ELF-1 (cell line): ENCODE data around the gene MCTP2.

Source experiments
- DNase-seq: peaks from one replicate; pipeline ENCODE4 v3.0.0-alpha.2; 2016; ENCODE audit warnings: low read depth, low spot score

The MCTP2 gene

GRCh38 chr15:94387849-94388441, 156.6 kb downstream of the MCTP2 start:
- no peak for DNase-seq

GRCh38 chr15:94395640-94396039, 164.3 kb downstream of the MCTP2 start:
- DNase-seq, result no peak

DNA sequence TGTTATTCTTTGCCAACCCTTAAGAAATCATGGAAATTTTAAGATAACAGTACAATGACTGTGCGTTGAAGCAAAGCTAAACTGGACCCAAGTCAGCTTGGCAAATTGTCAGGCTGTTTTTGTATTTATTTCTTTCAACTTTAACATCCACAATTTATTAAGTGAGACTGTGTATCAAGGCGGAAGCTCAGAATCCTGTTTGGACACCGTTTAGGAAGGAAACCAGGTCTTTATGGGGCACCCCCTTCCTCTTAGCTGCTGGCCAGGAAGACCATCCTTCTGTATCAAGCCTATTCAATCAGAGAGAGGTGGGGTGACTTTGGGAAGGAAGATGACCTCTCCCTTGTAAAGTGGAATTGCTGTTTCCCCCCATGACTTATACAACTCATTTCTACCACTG, 166.0 kb downstream of the MCTP2 start:
- DNase-seq, result no peak

GRCh38 chr15:94398001-94398400, 166.6 kb downstream of the MCTP2 start:
- DNase-seq, result no peak

- DNase-seq, result no peak
These were observed 169.4 kb downstream of the MCTP2 start for GRCh38 chr15:94400526-94401298.

DNA sequence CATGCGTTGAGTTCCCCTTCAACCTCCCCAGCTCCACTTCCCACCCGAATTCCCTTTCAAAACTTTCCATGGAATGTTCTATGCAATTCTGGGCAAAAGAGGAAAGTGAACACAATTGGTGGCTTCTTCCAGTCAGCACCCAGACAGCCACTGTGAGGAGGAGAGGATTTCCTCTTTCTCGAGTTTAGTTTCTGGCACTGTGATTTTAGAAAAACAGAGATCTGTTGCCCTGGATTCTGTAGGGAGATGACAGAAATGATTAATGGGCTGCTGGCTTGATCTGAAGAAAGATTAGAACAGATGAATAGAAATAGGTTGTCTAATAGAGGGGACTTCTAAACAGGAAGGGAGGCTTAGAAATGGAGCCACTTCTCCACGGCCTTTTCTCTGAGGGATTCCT, 172.0 kb downstream of the MCTP2 start:
- no peak for DNase-seq

DNA sequence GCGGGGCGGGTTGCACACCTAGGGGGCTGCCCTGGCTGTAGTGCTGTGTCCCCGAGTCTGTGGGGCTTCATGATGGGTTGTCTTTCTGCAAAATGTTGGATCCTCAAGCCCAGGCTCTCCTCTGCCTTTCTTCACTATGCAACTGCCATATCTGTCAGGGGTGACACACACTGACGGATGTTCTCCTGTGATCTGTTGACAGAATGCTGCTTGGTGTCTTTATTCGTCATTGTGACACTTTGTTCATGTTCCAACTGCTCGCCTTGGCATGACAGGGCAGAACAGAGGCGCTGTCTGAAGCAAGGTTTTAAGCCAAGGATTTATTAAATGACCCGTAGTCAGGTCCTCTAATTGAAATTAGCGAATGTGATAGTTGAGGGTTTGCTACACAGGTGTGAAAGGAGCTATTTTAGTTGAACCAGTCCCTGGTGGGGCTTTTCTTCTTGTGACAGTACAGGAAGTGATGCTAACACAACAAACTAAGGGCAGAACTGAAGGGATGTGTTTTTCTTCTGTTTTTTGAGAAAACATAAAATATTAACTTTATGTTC, 173.4 kb downstream of the MCTP2 start:
- no peak for DNase-seq

DNA sequence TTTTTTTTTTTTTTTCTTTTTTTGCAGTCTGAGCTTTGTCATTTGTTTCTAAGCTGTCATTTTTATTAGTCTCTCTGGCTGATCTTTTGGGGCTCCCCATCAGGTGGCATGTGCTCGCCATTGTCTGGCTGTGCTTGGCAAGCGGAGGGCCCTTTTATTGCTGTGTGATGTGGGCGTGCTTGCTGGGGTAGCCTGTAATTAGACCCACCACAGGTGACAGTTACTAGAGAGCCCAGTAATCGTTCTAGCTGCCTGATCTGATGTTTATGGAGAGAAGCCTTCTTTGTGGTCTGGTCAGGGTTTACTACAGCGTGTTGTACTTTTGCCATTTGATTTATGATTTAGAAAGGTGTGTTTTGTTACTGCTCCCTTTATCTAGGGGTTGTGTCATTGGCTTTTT, 179.9 kb downstream of the MCTP2 start:
- no peak for DNase-seq

DNA sequence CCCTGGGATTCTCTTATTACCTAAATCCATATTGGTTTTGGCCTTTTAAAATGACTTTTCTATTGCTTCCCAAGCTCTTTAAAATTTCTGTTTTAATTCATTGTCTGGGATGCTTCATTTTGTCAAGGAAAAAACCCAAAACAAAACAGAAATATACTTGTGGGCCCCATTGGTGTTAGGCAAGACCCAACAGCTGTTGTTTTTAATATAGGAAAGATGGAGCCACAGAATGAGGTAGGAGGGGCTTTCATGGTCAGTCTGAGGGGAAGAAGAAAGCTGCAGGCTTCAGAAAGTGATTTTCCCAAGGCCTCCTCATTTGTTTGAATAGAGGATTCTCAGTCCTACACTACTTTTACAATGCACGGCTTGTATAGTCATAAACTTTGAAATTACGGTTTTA, 180.5 kb downstream of the MCTP2 start:
- no peak for DNase-seq

DNA sequence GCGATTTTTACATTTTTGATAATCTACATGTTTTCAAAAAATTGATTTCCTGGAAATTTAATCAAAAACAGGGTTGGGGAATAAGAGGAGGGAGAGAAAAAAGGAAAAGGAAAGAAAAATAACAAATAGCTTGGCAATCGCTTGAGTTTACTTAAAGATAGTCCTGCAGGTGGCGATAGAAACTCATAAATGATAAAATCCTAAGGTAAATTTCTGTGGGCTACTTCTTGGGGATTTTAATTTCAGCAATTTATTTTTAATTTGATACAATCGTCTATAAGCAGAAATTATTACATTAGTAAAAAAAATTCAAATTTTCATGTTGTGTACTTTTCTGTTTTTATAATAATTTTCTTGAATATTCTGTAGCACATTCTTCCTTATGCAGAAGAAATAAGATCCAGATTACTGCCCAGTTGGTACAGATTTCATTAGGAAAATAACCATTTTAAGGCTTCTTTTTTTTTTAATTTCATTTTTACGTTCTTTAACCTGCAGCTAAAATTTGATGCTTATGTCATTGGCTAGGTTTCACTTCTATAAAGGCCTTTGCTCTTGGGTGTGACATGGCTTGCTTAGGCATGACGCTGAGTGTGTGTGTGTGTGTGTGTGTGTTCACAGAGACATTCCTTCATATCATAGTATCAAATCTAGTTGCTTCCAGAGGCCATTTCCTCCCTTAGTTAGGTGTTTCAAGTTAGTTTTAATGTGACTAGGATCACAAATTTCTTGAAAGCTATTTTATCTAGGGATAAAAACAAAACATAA, 181.8 kb downstream of the MCTP2 start:
- no peak for DNase-seq

- no peak for DNase-seq
These were observed 183.6 kb downstream of the MCTP2 start for GRCh38 chr15:94414916-94415315.

DNA sequence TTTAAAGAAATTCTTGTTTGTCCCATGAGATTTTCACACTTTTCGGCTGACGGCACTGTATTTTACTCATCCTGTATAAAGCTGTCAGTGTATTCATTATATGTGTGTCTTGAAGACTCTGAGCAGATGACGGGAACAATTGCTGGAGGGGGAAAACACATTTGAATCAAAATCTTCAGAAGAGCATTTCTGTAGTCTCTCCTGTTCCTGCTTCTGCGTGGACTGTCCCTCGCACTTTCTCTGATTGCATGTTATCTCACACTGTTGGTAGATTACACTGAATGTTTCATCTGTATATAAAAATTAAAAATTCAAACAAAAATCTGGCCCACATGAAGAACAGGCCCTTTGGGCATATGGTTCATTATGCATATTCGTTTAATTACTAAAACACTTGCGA, 184.9 kb downstream of the MCTP2 start:
- DNase-seq, result no peak

GRCh38 chr15:94416820-94417219, 185.5 kb downstream of the MCTP2 start:
- no peak for DNase-seq

- no peak for DNase-seq
These were observed 186.3 kb downstream of the MCTP2 start for GRCh38 chr15:94417501-94418293.

DNA sequence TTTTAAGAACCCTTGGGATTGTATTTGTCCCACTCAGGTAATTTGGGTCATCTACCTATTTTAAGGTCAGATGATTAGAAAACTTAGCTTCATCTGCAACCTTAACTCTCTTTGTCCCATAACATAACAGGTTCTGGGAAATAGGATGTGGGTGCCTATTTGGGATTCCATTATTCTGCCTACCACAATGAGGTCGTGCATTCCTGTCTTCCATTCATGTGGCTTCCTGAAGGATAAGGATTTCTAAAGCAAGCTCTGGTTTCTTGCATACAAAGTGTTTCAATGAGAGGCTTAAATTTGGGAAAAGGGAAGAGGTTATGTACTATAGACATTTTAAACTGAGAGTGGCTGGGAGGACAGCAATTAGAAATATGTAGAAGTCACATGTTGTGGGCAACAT, 190.3 kb downstream of the MCTP2 start:
- no peak for DNase-seq

- no peak for DNase-seq
These were observed 200.9 kb downstream of the MCTP2 start for GRCh38 chr15:94432279-94432678.

DNA sequence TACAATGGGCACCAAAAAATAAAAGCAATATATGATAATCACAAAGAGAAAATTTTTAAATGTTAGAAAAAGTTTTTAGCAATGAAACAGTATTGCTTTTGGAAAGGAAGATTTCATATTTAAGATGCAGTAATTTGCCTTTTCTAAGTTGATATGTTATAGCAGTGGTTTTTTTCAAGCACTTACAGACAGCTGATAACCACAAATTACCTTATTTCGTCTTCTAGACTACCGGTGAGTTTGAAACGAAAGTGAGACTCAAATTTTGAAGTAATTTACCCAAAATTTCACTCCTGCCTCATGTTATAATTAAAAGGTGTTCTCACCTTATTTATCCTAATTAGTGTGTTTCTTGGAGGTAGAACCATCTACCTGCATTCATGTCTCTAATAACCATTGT, 207.8 kb downstream of the MCTP2 start:
- no peak for DNase-seq

DNA sequence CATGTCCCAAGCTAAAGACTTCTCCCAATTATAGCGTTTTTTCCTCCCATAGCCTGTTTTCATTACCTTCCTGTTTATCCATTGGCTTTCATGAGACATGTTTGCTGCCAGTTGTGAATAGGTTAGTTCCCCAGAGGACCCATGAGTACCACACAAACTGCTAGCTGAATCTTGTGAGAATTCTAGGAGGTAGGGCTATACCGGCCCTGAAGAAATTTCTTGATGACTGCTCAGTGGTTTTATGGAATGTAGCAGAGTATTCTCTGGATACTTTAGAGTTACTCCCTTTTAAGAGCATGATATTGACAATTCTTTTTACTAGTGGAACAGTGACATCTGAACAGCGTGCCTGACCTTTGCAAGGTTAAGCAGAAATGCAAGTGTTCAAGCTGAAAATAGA, 210.4 kb downstream of the MCTP2 start:
- DNase-seq, result no peak

DNA sequence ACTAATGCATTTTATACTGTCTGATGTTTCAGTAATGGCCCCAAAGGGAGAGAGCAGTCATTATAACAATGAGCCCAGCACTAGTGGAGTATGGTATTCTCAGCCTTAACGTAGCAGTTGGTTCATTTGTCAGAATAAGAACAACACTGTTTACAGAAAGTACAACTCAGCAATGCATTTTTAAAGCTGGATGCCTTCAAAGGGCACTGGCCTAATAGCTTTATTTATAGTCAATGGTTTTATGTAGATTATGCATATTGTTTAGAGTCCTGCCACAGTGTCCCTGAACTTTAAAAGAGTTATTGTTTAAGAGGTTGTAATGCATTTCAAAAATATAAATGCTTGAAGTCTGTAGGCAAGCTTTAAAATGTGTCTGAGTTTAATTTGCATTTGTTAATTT, 211.1 kb downstream of the MCTP2 start:
- no peak for DNase-seq

DNA sequence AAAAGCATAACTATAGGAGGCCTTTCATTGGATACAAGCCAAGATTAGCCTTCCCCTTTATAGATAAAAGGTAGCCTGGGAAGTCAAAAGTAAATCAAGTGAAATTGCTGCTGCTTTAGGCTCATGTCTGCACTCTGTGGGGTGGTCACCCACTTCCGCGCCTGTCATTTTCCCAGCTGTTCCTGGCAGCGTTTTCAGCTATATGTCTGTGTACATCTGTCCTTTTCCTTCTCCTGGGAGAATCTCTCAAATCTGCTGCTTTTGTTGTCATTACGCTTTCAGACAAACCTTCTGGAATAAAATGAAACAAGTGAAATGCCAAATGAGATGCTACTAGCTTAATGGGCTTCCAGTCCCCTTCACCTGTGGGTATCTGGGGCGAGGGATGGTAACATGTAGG, 211.8 kb downstream of the MCTP2 start:
- no peak for DNase-seq

GRCh38 chr15:94445566-94446160, 214.3 kb downstream of the MCTP2 start:
- no peak for DNase-seq
